HT-29 (cell line): ENCODE data around the gene AFF3. TPM values are rescaled to one million over a fixed set of nuclear protein-coding genes. Genes with fewer than 3 reads are reported as not detected.

Experiments
- DNase-seq: peaks from one replicate; pipeline ENCODE4 v3.0.0-alpha.2; 2015; ENCODE audit warnings: low spot score
- total RNA-seq: library from RNA; depleted of rRNA; stranded (reverse); fragments of >200 nt; shearing (Covaris generic); gene quantifications from 2 replicates; pipeline ENCODE4 v1.2.3, GENCODE V29; 2014

Gene AFF3
- total RNA-seq, 1 experiment from 2014 or later: not detected

DNA sequence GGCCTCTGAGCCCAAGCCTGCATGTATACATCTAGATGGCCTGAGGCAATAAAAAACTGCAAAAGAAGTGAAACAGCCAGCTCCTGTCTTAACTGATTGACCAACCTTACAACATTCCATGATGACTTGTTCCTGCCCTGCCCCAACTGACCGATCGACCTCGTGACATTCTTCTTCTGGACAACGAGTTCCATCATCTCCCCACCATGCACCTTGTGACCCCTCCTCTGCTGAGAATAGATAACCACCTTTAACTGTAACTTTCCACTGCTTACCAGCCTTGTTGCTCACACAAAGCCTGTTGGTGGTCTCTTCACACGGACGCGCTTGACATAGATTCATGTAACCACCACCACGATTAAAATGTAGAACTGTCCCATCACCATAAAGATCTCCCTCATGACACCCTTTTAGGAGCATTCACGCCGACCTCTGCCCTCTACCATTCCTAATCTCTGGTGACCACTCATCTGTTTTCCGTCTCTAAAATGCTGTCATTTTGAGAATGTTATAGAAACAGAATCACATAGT is 532.5 kb downstream of the AFF3 start:
- DNase-seq: no peak

GRCh38 chr2:99608861-99609260 is 533.5 kb downstream of the AFF3 start:
- no peak for DNase-seq

DNA sequence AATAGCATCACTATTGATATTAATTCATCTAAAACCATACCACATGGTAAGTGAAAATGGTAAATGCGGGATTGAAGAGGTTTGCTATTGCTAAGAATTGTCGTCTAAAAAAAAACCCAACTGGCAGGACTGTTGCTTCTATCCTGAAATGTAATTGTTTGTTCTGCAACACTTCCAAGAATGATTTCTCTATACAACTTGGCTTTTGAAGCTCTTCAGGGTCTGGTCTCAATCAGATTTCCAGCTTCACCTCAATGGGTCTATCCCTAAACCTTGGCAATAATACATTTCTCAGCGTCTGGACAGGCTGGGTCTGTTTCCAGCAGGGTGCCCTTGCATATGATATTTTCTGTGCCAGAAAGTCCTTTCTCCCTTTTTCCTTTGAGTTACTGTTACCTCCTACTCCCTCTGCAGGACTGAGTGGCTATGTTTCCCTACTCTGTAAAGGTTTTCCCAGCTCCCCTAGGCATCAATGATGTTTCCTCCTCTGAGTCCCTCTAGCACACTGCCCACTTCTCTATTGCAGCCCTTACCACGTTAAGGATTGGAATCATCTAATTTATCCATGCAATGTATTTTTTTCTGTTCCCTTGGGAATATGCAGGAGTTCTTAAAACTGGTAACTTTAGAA is 534.4 kb downstream of the AFF3 start:
- no peak for DNase-seq

GRCh38 chr2:99607454-99607853 is 534.9 kb downstream of the AFF3 start:
- DNase-seq: no peak

DNA sequence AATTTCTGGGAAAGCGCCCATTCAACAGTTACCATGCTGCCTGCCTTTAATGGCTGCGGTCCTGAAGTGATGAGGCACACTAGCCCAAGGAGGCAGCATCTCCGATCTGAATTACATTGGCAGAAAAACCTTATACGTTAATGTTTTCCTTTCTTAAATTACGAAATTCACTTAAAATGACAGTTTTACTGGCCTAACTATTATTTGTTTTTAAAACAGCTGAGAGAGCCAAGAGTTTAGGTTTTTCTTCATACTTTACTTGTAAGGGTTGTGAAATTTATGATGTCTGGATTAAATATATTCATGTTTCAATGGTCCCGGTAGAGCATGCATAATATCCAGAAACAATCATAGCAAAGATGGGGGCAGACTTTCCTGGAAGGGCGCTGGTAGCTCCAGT is 537.4 kb downstream of the AFF3 start:
- no peak for DNase-seq

GRCh38 chr2:99602476-99602875 is 539.9 kb downstream of the AFF3 start:
- DNase-seq: no peak

DNA sequence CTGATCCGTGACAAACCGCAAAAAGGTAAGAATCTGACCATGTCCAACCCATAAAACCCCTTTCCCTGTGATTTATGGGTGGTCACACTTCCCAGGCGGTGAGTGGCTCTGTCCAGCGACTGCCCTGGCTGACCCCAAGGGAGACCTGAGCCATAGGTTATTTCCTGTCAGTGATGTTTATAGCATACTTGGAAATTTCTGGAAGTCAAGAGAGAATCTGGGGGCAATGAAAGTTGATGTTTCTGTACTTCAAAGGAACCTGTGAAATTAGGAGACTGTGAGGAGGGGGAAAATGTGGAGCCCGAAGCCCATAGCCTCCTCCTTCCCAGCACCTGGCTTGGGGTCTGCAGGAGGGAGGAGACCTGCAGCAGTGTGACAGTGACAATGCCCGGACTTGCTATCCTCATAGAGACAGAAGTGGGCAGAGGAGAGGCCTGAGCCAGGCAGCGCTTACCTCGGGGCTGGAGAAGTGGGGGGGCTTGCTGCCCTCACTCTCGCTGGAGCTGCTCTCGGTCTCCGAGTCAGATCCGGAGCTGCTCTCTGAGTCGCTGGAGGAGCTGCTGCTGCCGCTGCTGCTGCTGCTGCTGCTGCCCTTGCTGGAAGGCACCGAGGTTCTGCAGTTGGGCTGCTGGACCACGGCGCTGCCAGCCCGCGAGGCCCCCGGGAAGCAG is 541.3 kb downstream of the AFF3 start:
- DNase-seq: no peak

GRCh38 chr2:99598441-99598840 is 543.9 kb downstream of the AFF3 start:
- DNase-seq: no peak

DNA sequence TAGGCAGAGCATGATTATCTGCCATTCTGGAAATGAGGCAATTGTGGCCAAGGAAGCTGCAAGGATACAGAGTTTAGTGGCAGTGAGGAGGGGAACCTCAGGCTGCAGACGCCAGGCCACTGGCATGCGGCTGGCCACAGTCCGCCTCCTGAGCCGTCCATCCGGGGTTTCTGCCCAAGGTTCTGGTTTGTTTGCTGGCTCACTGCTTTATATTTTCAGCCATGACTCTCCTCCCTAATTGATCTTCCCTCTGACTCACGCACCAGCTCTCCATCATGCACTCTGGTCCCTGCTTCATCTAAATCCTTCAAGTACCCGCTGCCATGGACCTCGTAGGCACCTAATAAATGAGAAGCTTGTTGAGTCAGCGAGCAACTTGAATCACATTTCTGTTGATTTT is 544.8 kb downstream of the AFF3 start:
- DNase-seq: no peak

DNA sequence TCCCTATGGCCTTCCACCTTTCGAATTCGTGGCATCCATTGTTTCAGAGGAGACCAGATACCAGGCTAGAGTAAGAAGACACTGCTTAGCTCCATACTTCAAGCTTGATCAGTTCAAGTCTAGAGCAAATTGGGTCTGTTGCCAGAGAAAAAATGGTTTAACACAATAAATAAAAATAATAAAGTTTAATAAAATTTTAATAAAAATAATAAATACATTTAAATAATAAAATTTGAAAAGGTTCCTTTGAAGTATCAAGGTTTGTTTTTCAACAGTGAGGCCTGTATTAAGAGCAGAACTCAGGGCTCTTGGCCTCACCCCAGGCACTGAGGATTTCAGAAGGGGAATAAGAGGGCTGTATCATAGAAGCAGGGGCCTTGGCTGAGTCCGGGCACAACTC is 547.0 kb downstream of the AFF3 start:
- no peak for DNase-seq

DNA sequence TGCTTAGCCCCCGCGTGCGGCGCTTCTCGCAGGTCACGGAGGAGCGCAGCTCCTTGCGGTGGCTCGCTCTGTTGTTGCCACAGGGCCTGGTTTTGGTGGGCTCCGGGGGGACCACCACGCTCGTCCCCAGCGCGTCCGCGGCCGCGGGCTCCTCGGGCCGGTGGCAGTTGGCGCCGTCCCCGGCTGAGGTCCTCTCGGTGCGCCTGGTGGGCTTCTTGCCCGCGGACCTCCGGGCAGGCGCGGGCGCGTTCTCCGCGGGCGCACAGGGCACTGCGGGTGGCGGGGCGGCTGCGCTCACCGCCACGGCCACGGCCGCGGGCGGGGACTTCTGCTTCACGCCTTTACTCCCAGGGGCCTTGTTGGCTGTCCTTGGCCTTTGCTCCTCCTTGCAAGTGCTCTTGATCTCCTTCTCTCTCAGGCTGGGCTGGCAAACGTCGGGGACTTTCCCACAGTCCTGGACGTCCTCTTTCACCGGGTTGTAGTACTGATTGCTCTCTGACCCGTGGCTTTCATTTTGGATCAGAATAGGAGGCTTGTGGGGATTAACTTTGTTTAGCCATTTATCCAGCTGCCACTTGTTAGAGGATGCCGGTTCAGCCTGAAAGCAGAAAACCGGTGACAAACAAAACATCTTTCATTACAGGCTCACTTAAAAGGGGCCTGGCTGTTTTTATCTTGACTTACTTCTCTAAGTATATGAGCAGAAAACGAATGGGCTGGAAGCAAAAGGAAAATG is 548.5 kb downstream of the AFF3 start:
- no peak for DNase-seq

- no peak for DNase-seq
These were observed 565.6 kb downstream of the AFF3 start for GRCh38 chr2:99576775-99577174.

GRCh38 chr2:99573634-99574251 is 568.6 kb downstream of the AFF3 start:
- DNase-seq: no peak

GRCh38 chr2:99572373-99573164 is 569.8 kb downstream of the AFF3 start:
- no peak for DNase-seq

DNA sequence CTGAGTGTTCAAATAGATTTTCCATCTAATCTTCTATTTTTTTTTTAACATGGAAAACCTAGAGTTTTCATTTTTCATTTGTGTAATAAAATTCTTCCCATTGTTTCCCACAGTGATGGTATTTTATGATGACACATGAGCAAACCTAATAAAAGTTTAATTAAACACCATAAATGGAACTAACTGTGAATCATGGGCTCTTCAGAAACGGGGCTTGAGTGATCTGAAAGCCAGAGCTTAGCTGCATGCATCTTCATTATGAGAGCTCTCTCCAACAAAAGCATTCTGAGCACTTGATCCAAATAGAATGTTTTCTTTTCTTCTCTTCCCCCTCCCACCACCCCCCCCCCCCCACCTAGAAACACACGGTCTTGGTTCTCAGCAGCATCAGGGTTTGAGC is 570.4 kb downstream of the AFF3 start:
- no peak for DNase-seq

GRCh38 chr2:99571533-99571932 is 570.9 kb downstream of the AFF3 start:
- DNase-seq: no peak

GRCh38 chr2:99571021-99571420 is 571.4 kb downstream of the AFF3 start:
- DNase-seq: no peak

DNA sequence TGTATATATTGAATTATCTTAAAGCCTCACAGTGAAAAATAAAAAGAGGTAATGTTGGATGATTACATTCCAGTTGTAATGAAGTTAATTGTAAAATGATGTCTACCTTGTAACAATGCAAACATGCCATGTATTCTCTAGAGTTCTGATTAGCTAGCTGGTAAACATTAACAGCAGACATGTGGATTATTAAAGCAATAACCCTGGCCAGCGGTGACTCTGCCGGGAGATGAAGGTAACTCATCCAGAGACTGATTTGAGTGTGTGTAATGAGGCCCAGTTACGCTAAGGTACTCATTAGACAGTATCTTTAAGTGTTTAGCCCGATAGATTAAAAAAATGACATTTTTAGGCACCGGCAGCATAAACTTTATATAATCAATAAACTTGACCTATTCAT is 573.0 kb downstream of the AFF3 start:
- no peak for DNase-seq

DNA sequence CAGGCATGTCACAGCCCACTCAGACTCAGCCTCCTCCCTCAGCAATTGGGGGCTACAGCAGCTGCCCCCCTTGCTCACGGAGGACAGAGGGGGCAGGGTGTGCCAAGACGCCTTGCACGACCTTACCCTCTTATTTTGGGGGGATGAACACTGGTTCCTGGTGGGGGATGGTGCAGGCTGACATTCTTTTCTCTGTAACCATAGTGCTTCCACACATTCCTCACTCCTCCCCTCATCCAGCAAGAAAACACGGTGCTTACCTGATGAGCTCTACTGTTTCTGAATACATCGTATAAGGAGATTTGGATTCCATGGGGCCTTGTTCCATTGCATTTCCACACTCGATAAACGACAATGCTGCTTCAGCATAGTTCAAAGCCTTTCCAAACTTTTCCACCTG is 577.2 kb downstream of the AFF3 start:
- DNase-seq: no peak

GRCh38 chr2:99562516-99562915 is 579.9 kb downstream of the AFF3 start:
- DNase-seq: no peak

GRCh38 chr2:99561804-99562203 is 580.6 kb downstream of the AFF3 start:
- no peak for DNase-seq
